Testis (tissue), 2 donors: ENCODE results near the gene DPRX.

Experiments used
- CTCF ChIP-seq, 3 experiments: fragments of 450-650 bp in 2 of 3; fragments of 200-600 bp in 1 of 3; sonication (generic) in 1 of 3; IDR thresholded peaks; one replicate each; pipeline ENCODE4 v1.5.1; 2016 to 2019; ENCODE audit warnings: antibody characterized with exemption in 3 of 3, mild to moderate bottlenecking in 2 of 3, moderate library complexity in 1 of 3
- POLR2A ChIP-seq: fragments of 450-650 bp; IDR thresholded peaks from one replicate; pipeline ENCODE4 v1.6.1; 2017; ENCODE audit warnings: antibody characterized with exemption, mild to moderate bottlenecking, moderate library complexity

DNA sequence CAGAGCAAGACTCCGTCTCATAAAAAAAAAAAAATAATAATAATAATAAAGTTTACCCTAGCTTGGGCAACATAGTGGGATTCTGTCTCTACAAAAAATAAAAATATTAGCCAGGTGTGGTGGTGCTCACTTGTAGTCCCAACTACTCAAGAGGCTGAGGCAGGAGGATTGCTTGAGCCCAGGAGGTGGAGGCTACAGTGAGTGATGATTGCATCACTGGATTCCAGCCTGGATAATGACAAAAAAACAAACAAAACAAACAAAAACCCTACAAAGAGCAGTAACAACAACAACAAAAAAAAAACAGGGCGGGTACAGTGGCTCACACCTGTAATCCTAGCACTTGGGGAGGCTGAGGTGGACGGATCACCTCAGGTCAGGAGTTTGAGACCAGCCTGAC, 48.6 kb upstream of the DPRX start:
- TF ChIP-seq CTCF (IDR thresholded peaks at IDR 0.05) (no peak), POLR2A (no peak)
